IPS DF 19.7 (cell line): ENCODE data around the gene ARHGEF38.
"Not testable (repeated sequence)": the region's sequence is repeated elsewhere in the genome, so short reads cannot be mapped to it uniquely, and the experiment has no call there.

Experiments used
- DNase-seq: peaks from one replicate; pipeline ENCODE4 v3.0.0-alpha.2; 2013; ENCODE audit warnings: low read depth, low spot score

ARHGEF38 gene

DNA sequence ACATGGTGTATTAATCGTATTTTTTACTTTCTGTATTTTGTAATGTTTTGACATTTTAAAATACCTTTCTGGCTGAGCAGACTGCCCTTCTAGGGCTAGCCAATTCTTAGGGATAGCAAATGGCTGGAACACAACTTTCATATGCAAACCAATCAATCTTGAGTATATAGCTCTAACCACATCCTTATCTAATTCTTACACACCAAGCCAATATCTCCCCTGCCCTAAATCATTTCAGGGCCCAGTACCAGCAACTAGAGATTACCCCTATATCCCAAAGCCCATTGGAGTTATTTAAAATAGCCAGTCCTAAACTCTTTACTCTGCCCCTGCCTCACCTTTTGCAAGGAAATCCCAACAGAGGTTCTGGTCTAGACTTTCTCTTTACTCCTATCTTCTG, 97.8 kb downstream of the ARHGEF38 start:
- no peak for DNase-seq

DNA sequence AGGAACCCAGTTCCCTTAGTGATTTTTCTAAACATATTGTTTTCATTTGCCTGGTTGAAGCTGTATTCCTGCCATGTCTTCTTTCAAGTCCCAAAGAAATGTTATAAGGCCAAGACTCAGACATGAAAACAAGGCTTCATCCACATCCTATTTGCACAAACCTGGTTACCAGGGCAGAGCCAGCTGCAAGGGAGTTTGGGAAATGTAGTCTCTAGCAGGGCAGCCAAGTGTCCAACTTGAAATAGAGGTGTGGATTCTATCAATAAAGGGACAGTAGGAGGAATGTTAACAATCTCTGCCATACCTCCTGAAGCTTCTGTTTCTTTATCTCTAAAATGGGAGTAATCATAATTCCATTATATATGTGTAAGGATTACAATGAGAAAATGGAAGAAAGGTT, 99.5 kb downstream of the ARHGEF38 start:
- no peak for DNase-seq

DNA sequence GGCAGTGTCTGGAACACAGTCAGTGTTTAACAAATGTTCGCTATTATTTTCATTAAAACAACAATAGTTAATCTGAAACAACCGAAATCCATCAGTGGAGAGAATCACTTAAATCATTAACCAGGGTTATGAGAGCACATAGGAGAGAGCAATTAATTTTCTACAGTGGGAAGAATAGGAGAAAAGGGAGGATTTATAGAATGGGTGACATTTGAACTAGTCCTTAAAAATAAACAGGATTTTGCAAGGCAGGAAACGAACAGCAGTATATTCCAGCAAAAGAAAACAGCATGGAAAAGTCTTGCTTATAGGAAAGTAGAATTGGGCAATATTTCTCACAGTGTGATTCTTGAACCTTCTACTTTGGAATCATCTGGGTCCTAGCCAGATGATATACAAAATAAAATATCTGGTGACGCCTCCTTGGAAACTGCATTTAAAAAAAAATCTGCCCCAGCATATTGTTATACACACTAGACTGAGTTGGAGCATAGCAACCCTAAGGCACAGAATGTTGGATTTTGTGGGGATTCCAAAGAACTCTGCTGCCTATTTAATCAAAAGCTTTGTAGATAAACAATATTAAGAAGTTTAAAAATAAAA, 100.0 kb downstream of the ARHGEF38 start:
- DNase-seq: no peak

DNA sequence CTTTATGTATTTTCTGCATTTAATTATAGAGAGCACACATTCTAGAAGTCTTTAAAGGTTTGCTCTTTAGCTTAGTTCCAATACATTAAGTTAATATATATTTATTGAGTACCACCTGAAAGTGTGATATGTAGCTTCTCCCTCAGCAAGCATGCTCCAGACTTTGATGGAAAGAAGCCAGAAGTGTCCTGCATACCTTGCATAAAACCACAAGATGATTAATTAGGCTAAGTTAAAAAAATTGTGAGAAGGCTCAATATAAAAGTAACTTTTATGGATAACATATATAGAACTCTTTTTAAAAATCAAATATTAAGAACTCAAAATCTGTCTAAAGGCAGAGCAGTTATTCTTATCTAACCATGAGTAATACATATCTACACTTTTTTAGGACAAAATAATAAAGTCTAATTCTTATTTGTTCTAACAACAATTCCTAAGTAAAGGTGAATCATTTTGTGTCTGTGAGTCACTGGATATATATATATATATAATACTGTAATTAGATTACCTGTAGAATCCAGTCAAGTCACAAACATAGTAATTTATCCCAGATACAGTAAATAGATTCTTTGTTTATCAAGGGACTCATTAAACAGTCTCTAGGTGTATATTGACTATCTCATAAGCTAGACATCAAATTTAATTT, 104.8 kb downstream of the ARHGEF38 start:
- no peak for DNase-seq

DNA sequence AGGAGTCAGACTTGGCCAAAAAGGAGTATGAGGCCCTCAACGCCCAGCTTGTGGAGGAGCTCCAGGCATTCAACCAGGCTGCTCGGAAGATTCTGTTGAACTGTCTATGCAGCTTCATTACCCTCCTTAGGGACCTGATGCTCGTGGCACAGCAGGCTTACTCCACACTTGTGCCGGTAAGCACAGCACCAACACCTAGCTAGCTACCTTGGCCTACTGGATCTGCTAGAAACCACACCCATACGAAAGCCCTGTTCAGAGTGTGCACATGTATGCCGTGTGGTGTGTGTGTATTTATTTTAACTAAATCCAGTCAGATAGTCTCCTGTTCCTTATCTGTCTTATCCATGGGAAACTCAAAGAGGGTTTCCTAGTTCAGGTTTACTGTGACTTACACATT, 106.8 kb downstream of the ARHGEF38 start:
- DNase-seq: no peak

DNA sequence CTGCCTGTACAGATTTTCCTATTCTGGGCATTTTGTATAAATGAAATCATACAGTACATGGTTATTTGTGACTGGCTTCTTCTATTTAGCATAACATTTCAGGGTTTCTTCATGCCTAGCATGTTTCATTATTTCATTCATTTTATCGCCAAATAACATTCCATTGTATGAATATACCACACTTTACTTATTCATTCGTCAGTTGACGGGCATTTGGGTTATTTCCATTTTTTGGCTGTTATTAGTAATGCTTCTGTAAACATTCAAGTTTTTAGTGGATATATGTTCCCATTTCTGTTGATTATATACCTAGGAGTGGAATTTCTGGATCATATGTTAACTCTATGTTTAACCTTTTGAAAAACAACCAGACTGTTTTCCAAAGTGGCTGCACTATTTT, 108.6 kb downstream of the ARHGEF38 start:
- no peak for DNase-seq

DNA sequence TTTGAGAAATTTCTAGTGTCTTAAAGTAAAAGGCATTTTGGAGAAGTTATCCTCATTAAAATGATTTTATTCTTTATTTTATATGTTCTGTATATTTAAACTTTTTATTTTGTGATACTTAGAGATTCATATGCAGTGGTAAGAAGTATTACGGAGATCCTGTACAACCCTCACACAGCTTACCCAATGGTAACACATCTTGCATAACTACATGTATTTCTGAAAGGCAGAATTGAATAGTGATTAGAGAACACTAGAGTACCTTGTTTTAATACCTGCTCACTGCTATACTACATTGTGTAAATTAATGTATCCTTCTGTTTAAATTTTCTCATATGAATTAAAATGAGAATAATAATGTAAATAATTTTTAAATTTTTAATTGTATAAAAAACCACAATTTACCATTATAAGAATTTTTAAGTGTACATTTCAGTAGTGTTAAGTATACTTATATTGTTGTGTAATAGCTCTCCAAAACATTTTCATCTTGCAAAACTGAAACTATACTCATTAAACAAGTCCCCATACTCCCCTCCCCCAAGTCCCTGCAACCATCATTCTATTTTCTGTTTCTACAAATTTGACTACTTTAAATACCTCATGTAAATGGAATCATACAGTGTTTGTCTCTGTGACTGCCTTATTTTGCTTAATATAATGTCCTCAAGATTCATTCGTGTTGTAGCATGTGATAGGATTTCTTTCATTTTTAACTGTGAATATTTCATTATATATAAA, 110.7 kb downstream of the ARHGEF38 start:
- DNase-seq: no peak

DNA sequence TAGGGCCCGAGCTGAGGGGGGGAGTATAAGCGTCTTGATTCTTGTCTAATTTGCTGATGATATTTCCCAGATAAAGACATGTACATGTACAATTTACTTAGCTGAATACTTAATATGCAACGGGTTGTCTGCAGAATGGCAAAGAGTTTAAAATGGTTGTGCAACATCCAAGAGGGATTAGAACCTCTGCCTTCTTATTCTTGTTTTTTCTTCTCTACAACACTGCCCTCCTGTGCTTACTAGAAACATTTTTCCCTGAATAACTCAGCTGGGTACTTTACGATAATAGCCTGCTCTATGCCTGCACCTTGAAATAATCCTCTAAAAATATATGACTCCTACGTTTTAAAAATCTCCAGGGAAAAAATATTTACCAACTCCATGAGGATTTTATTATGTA, 114.3 kb downstream of the ARHGEF38 start:
- DNase-seq: no peak

DNA sequence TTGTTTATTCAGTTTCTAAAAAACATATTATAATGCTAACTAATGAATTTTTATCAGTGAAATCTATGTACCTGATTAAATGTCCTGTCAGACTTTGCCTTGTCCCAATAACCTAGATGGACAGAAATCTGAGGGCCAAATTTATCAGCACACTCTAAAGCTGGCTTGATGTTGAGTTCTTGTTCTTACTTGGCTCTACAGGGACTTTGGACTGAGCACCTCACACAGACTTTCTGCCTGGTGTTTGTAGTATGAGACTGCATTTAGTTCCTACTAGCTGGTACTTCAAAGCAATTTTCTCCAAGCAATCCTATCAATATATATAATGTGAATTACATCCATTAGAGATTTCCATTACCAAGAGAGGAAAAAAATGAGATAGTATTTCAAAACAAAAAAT, 118.3 kb downstream of the ARHGEF38 start:
- DNase-seq: no peak

DNA sequence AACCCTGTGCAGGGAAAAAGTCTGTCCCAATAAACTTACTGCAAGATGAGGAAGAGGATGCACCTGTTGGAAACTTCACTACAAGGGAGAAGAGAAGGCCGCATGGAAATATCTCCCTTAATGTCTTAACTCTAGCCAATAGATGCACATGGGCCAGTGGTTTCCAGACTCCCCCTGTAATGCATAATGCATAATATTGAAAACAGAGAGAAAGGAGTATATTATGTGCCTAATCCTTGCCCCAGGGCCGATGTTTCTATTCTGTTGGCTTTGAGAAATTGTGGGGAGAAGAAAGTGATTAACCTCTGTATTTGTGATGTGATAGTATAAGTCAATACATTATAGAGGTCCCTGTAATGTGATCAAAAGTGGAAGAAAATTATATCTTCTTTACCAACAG, 118.9 kb downstream of the ARHGEF38 start:
- DNase-seq: no peak

DNA sequence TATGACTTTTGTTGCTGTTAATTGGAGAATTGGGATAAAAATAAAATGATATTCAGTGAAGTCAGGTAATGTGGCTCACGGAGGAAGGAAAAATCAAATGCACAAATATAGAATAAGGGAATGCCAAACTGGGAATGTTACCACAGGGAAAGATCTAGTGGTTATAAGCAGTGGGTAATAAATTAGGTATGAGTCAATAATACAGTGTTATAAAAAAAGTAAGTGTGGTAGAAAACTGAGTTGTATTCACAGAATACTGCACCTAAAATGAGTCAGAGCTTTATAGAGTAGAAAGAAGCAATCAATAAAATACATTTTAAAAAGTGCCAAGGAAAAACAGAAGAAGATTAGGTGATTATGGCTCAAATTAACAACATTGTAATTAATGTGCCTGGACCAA, 121.6 kb downstream of the ARHGEF38 start:
- no peak for DNase-seq

DNA sequence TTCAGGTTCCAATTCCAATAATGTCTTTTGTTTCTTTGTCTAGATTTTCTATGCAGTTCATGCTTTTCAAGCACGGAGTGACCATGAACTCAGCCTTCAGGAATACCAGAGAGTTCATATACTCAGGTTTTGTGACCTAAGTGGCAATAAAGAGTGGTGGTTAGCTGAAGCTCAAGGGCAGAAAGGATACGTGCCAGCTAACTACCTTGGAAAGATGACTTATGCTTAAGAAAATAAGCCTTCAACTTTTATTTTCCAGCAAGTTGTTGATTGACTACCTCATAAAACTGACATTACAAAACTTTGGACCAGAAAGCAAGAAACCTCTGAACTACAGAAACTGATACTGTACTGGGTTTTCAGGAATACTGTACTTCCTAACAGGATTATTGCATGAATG, 125.3 kb downstream of the ARHGEF38 start:
- no peak for DNase-seq

DNA sequence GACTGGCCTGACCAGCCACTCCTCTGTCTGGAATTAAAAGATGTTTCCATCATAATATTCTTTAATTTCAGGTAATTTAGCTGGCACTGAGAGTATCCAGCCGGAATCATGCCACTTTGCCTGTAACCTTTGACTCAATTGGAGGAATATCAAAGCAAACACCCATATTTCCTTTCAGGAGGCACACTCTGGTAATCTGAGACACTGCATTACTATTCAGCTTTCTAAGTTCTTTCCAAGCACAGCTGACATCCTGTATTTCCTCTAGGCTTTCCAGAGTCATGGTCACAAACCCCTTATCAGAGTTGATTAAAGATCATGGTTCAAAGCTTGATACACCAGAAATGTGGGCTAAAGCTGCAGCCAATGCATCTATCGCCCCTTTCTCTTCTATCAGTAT, 126.8 kb downstream of the ARHGEF38 start:
- DNase-seq: no peak

DNA sequence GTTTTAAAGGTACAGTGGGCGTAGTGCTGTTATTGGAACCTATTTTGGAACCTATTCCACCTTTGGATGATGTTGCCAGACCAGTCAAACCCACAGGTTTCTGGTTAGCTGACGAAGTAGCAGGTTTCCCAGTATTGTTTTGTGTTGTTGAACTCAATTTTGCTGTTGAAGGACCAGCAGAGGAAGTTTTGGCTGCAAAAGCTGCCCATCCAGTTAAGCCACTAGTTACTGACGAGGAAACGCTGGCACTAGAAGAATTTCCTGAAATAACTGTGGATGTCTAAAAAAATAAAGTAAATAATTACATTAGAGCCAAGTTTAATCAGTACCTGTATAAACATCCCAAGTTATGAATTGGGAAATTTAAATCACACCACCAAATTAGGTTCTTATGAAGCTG, 130.6 kb downstream of the ARHGEF38 start:
- no peak for DNase-seq

DNA sequence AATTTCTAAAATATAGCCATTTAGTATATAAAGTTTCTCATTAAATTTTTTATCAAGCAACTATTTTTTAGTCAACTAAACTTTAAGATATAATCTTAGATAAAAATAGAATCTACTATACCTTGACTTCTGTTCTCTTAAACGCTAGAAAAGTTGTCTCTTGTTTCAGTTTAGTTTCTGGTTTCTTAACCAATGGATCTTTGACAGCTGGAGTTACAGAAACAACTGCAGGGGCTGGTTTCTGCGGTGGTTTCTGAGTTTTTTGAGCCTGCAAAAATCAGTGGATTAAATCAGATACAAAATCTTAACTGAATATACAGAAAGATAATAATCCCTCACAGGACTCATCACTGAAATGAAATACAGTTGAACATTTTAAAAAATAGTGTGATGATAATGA, 134.2 kb downstream of the ARHGEF38 start:
- no peak for DNase-seq

DNA sequence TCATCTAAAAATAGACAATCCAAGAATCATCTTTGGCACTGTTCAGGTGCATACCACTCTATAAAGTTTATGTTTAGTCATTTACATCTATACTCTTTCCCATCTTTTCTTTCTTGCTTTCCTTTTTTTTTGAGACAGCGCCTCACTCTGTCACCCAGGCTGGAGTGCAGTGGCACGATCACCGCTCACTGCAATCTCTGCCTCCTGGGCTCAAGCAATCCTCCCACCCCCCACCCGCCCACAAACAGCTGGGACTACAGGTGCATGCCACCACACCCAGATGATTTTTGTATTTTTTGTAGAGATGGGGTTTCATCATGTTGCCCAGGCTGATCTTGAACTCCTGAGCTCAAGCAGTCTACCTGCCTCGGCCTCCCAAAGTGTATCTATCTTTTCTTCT, 142.4 kb downstream of the ARHGEF38 start:
- DNase-seq: not testable (repeated sequence)

DNA sequence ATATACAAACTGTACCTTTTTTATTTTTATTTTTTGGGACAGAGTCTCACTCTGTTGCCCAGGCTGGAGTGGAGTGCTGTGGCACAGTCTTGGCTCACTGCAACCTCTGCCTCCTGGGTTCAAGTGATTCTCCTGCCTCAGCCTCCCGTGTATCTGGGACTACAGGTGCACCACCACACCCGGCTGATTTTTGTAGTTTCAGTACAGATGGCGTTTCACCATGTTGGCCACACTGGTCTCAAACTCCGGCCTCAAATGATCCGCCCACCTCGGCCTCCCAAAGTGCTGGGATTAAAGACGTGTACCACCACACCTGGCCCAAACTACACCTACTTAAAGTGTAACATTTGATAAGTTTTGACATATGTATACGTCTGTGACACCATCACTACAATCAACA, 143.4 kb downstream of the ARHGEF38 start:
- not testable (repeated sequence) for DNase-seq

DNA sequence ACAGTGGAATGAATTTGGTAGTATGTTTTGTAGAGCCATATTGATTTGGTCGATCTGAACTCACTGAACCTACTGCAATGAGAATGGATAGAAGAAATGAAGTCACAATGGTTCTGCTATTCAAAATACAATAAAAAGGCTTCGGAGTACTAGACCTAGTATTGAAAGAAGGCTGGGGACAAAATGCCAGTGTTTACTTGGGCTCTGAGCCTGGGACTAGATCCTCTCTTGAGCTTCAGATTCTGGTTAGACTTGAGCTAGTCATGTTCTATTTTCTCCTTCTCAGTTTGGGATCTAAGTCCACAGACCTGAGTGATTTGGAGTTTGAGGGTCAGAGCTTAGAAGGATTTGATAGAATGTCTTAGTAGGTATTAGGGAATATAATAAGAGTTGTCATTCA, 146.2 kb downstream of the ARHGEF38 start:
- no peak for DNase-seq

DNA sequence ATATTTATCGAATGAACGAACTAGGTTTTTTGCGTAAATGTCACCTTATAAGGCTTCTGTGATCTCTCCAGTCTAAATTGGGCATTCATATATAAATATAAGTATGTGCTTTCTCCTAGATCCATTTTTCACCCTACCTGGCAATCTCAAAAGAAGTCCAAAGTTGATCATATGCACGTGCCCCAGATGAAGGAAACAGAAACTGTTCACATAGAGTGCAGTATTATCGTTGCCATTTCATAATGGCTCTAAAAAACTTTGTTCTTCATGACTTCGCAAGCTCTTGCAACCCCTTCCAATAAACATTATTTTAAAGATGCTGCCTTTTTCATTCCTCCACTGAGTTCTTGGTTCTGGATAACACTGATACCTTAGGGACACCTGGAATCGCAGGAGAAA, 155.4 kb downstream of the ARHGEF38 start:
- no peak for DNase-seq

DNA sequence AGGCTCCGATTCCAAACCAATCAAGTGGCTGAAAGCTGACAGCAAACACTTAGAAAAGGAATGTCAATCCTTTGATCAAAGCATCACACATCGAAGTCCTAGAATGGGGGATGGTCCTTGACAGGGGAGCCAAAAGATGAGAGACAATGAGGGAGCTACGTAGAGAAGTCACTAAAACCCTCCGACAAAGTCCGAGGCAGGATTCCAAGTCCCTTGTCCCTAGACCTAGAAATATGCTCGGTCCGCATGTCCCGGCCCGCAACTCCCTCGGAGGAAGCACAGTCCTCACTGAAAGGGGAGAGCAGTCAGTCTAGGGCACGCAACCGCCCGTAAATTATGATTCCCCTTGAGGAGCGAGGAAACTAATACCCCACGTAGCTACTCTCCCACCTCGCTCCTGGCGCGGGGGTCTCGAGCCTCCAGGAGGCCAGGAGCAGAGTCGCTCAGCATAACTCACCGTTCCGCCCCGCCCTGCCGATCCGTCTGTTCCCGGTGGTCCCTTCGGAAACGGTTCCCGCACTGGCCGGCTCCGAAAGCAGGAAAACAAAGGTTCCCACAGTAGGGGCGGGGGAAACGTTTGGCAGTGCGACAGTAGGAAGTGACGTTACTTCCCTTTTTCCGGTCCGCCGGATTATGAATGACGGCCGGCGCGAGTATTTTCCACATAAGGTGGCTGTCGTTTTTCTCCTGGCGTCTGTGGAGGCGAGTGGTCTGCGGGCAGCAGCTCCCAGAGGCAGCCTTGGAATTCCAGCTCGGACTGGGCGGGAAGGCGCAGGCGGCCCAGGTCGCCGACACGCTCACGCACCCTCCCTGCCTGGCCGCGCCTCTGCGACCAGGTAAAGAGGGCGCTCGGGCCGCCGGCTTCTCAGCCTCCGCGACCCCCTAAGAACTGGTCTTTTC, 156.0 kb downstream of the ARHGEF38 start, which contains the start of the genes GSTCD and INTS12:
Gene GSTCD, plus strand, starts transcription at position 604 of the 900 bp plus-strand sequence. CDS start 8,830 bp downstream, outside the sequence.
Gene INTS12, minus strand, starts transcription at position 509 of the 900 bp plus-strand sequence. CDS start 8,684 bp downstream, outside the sequence.
- peak; percentile 67 for DNase-seq

DNA sequence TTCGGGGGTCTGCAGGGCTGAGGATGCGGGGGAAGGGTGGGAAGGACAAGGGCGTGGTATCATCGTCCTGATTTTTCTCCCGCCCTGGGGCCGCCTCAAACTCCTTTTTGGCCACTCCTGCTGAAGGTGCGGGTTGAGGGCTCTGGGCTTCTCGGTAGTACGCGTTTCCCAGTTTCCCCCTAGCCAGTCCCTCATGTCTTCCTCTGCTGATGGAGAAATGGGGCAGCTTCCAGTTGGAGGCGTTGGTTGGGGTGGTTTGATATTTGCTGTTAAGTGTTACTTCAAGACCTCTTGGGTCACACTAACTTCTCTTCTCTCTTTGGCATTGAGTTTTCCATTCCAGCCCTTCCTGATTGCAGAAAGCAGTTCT, 156.6 kb downstream of the ARHGEF38 start:
- DNase-seq: no peak
